Medulla oblongata (tissue), 1 donor: Measurements from ENCODE around the gene ITPR2.
A peak's percentile ranks its signal among the peaks of the same experiment; 100 is the strongest.
"Not testable (repeated sequence)": the region's sequence is repeated elsewhere in the genome, so short reads cannot be mapped to it uniquely, and the experiment has no call there.

Source experiments
- DNase-seq: peaks from one replicate; pipeline ENCODE4 v3.0.0-alpha.2; 2015; ENCODE audit errors: extremely low spot score

ITPR2 gene

GRCh38 chr12:26755362-26755761 is 77.6 kb downstream of the ITPR2 start:
- DNase-seq: not testable (repeated sequence)

GRCh38 chr12:26754148-26754547 is 78.8 kb downstream of the ITPR2 start:
- DNase-seq: no peak

- no peak for DNase-seq
Measured at GRCh38 chr12:26751179-26751578, 81.8 kb downstream of the ITPR2 start.

GRCh38 chr12:26750531-26751175 is 82.3 kb downstream of the ITPR2 start:
- no peak for DNase-seq

- DNase-seq: no peak
Measured at GRCh38 chr12:26749781-26750180, 83.2 kb downstream of the ITPR2 start.

- no peak for DNase-seq
Measured at GRCh38 chr12:26748741-26749431, 84.1 kb downstream of the ITPR2 start.

GRCh38 chr12:26748412-26748740 is 84.6 kb downstream of the ITPR2 start:
- DNase-seq: no peak

- no peak for DNase-seq
Measured at GRCh38 chr12:26746121-26746714, 86.8 kb downstream of the ITPR2 start.

GRCh38 chr12:26744697-26745440 is 88.1 kb downstream of the ITPR2 start:
- DNase-seq: no peak

- no peak for DNase-seq
Measured at GRCh38 chr12:26744042-26744626, 88.9 kb downstream of the ITPR2 start.

GRCh38 chr12:26741584-26742227 is 91.3 kb downstream of the ITPR2 start:
- no peak for DNase-seq

GRCh38 chr12:26740991-26741390 is 92.0 kb downstream of the ITPR2 start:
- DNase-seq: no peak

- no peak for DNase-seq
Measured at GRCh38 chr12:26740348-26740747, 92.6 kb downstream of the ITPR2 start.

- DNase-seq: no peak
Measured at GRCh38 chr12:26737487-26738030, 95.4 kb downstream of the ITPR2 start.

- no peak for DNase-seq
Measured at GRCh38 chr12:26736563-26737486, 96.2 kb downstream of the ITPR2 start.

GRCh38 chr12:26735249-26735639 is 97.8 kb downstream of the ITPR2 start:
- no peak for DNase-seq

GRCh38 chr12:26734510-26735248 is 98.3 kb downstream of the ITPR2 start:
- DNase-seq: no peak

GRCh38 chr12:26732005-26732908 is 100.7 kb downstream of the ITPR2 start:
- peak; percentile 12 for DNase-seq
